ENCODE measurements around the gene PARP16.

The PARP16 gene

GRCh38 chr15:65208647-65209046, 78.0 kb downstream of the PARP16 start:
- Histone ChIP-seq H3K79me2 (ENCODE audit: insufficient read depth, low read depth) (no peaks in the 10 kb centered on the region), H3K4me3 (IDR thresholded peaks at IDR 0.05; ENCODE audit: insufficient read depth, low read depth, low read length) (no peak overlapping the region), H3K9ac (no peak overlapping the region), H3K27me3 (ENCODE audit: insufficient read depth, low read depth) (no peaks in the 10 kb centered on the region), H2AFZ (ENCODE audit: low read depth) (no peak overlapping the region), H3K36me3 (ENCODE audit: insufficient read depth) (no peaks in the 10 kb centered on the region), H3K4me2 (no peak overlapping the region), H4K20me1 (ENCODE audit: insufficient read depth) (no peaks in the 10 kb centered on the region), H3K4me1 (ENCODE audit: low read depth, poor library complexity, severe bottlenecking) (no peaks in the 10 kb centered on the region), H3K27ac (no peak overlapping the region)
- no peak for TF ChIP-seq CTCF (conservative IDR thresholded peaks at IDR 0.05; ENCODE audit: low read depth, low read length)

Measured in KMS-11 (cell line).